ENCODE data around the gene ITCH.
"Not testable (repeated sequence)": the region's sequence is repeated elsewhere in the genome, so short reads cannot be mapped to it uniquely, and the experiment has no call there.

The ITCH gene

GRCh38 chr20:34514897-34515483 lies 151.9 kb downstream of the ITCH start:
- DNase-seq: no peak

- DNase-seq: no peak
These were observed 152.6 kb downstream of the ITCH start for GRCh38 chr20:34515484-34516246.

GRCh38 chr20:34516247-34517113 lies 153.4 kb downstream of the ITCH start, which contains the start of gene DYNLRB1:
Gene DYNLRB1 (plus strand): TSS chr20:34516422. CDS start chr20:34516459, 37 bp downstream.
- DNase-seq: peak; percentile 95 to 99

- no peak for DNase-seq
These were observed 154.0 kb downstream of the ITCH start for GRCh38 chr20:34517114-34517505.

- not testable (repeated sequence) for DNase-seq
These were observed 155.8 kb downstream of the ITCH start for GRCh38 chr20:34518863-34519262.

- DNase-seq: not testable (repeated sequence)
These were observed 156.8 kb downstream of the ITCH start for GRCh38 chr20:34519841-34520240.

- DNase-seq: no peak
These were observed 160.1 kb downstream of the ITCH start for GRCh38 chr20:34522969-34523871.

GRCh38 chr20:34524426-34524825 lies 161.4 kb downstream of the ITCH start:
- no peak for DNase-seq

GRCh38 chr20:34525342-34525708 lies 162.3 kb downstream of the ITCH start:
- no peak for DNase-seq

- no peak for DNase-seq
These were observed 162.8 kb downstream of the ITCH start for GRCh38 chr20:34525709-34526416.

- no peak for DNase-seq
These were observed 163.4 kb downstream of the ITCH start for GRCh38 chr20:34526466-34526865.

- DNase-seq: no peak
These were observed 163.9 kb downstream of the ITCH start for GRCh38 chr20:34527016-34527415.

- DNase-seq: no peak
These were observed 165.8 kb downstream of the ITCH start for GRCh38 chr20:34528921-34529297.

- DNase-seq: no peak
These were observed 166.7 kb downstream of the ITCH start for GRCh38 chr20:34529742-34530141.

- DNase-seq: no peak
These were observed 167.3 kb downstream of the ITCH start for GRCh38 chr20:34530342-34530741.

GRCh38 chr20:34531608-34532265 lies 168.7 kb downstream of the ITCH start:
- no peak for DNase-seq

GRCh38 chr20:34532320-34532719 lies 169.2 kb downstream of the ITCH start:
- no peak for DNase-seq

GRCh38 chr20:34532756-34533155 lies 169.7 kb downstream of the ITCH start:
- no peak for DNase-seq

GRCh38 chr20:34534391-34535165 lies 171.5 kb downstream of the ITCH start:
- no peak for DNase-seq

- no peak for DNase-seq
These were observed 172.3 kb downstream of the ITCH start for GRCh38 chr20:34535301-34535840.
